CD4-positive, alpha-beta T cell (primary cell): ENCODE data around the gene CDK18. TPM values are rescaled to one million over a fixed set of nuclear protein-coding genes. Genes with fewer than 3 reads are reported as not detected.
A peak's percentile ranks its signal among the peaks of the same experiment; 100 is the strongest.

Source experiments
- ATAC-seq: fragments of 200-7000 bp; cut with Tn5 transposase; one replicate; pipeline ENCODE4 v1.10.0; 2022; ENCODE audit warnings: mild to moderate bottlenecking; ENCODE audit not compliant: poor library complexity
- CTCF ChIA-PET: fragments of 350-600 bp; sonication (Branson Sonifier 250); formaldehyde crosslinking; loops from one replicate; lab custom pipeline; 2021; ENCODE audit warnings: antibody characterized with exemption, inconsistent platforms; lab: Charles Lee
- POLR2A ChIA-PET: fragments of 350-600 bp; sonication (Branson Sonifier 250); formaldehyde crosslinking; loops from one replicate; lab custom pipeline; 2021; ENCODE audit warnings: antibody characterized with exemption, inconsistent platforms; lab: Charles Lee
- DNase-seq, 14 experiments: peaks; one replicate each; pipeline ENCODE4 v3.0.0-alpha.2; 2013 to 2020; ENCODE audit warnings: mixed read lengths in 2 of 14
- H3K27ac ChIP-seq, 2 donors: one replicate each; pipeline versions ENCODE4 v1.5.1 to v1.7.0; 2013; ENCODE audit warnings: low read length in 2 of 2, low read depth in 1 of 2, mild to moderate bottlenecking in 1 of 2
- H3K27me3 ChIP-seq, 2 experiments: 1 replicate in 1 of 2; 2 replicates in 1 of 2; pipeline versions ENCODE4 v1.6.1 to v1.7.0; 2013; ENCODE audit warnings: low read length in 2 of 2, control low read depth in 1 of 2, mild to moderate bottlenecking in 1 of 2, moderate library complexity in 1 of 2; ENCODE audit not compliant: insufficient read depth in 2 of 2, control insufficient read depth in 1 of 2
- H3K36me3 ChIP-seq: one replicate; pipeline ENCODE4 v1.6.1; 2013; ENCODE audit warnings: low read length, control low read depth; ENCODE audit not compliant: insufficient read depth
- H3K4me1 ChIP-seq: one replicate; pipeline ENCODE4 v1.6.1; 2013; ENCODE audit warnings: low read length, control low read depth; ENCODE audit not compliant: insufficient read depth
- H3K4me3 ChIP-seq: one replicate; pipeline ENCODE4 v1.5.1; 2013; ENCODE audit warnings: mild to moderate bottlenecking, low read length, moderate library complexity
- H3K9me3 ChIP-seq, 2 experiments: 1 replicate in 1 of 2; 2 replicates in 1 of 2; pipeline versions ENCODE4 v1.6.1 to v1.7.0; 2013; ENCODE audit warnings: low read length in 2 of 2, mild to moderate bottlenecking in 2 of 2, control low read depth in 1 of 2, moderate library complexity in 1 of 2; ENCODE audit not compliant: control insufficient read depth in 1 of 2, insufficient read depth in 1 of 2
- H3K27ac Mint-ChIP-seq: one replicate; pipeline ENCODE4 v1.8.0; 2020; ENCODE audit warnings: mixed read lengths
- H3K27me3 Mint-ChIP-seq: one replicate; pipeline ENCODE4 v1.8.0; 2021; ENCODE audit warnings: mixed read lengths
- H3K36me3 Mint-ChIP-seq: one replicate; pipeline ENCODE4 v1.8.0; 2021; ENCODE audit warnings: low read depth, mixed read lengths
- H3K4me1 Mint-ChIP-seq: one replicate; pipeline ENCODE4 v1.8.0; 2021; ENCODE audit warnings: low read depth, mixed read lengths
- H3K4me3 Mint-ChIP-seq: one replicate; pipeline ENCODE4 v1.8.0; 2020; ENCODE audit warnings: mild to moderate bottlenecking, mixed read lengths
- H3K9me3 Mint-ChIP-seq: one replicate; pipeline ENCODE4 v1.8.0; 2020; ENCODE audit warnings: mixed read lengths
- CTCF ChIP-seq: fragments of 200-600 bp; IDR thresholded peaks from one replicate; pipeline ENCODE4 v1.8.0; 2022; ENCODE audit warnings: antibody characterized with exemption, mild to moderate bottlenecking
- intact Hi-C, 2 experiments: fragments of 100-400 bp; cut with DNase I in 1 of 2; cut with micrococcal nuclease in 1 of 2; formaldehyde crosslinking; loops; one replicate each; pipeline versions ENCODE4 v1.15.1 to v1.9.0; 2023 to 2025; cut with DNase I, micrococcal nuclease
- polyA plus RNA-seq, 2 donors: library from polyadenylated mRNA; unstranded; fragments of 120-200 nt; gene quantifications; one replicate each; pipeline ENCODE4 v1.2.1, GENCODE V29; 2013
- total RNA-seq, 174 experiments: library from RNA in 2 of 174; stranded (reverse) in 2 of 174; gene quantifications; one replicate each; pipeline ENCODE4 v1.2.3 and lab custom pipeline; 2021 to 2026

CDK18 gene
- 1 to 10 TPM; 1.6 to 2.7 TPM for total RNA-seq
- 2.0 TPM for polyA plus RNA-seq (2013, experiment 1 of 2)
- polyA plus RNA-seq (2013, experiment 2 of 2) = 1.8 TPM
- total RNA-seq (lab: John Stamatoyannopoulos, UW) = 0 to 2.9 (median 0.82) reads per million in 172 experiments

DNA sequence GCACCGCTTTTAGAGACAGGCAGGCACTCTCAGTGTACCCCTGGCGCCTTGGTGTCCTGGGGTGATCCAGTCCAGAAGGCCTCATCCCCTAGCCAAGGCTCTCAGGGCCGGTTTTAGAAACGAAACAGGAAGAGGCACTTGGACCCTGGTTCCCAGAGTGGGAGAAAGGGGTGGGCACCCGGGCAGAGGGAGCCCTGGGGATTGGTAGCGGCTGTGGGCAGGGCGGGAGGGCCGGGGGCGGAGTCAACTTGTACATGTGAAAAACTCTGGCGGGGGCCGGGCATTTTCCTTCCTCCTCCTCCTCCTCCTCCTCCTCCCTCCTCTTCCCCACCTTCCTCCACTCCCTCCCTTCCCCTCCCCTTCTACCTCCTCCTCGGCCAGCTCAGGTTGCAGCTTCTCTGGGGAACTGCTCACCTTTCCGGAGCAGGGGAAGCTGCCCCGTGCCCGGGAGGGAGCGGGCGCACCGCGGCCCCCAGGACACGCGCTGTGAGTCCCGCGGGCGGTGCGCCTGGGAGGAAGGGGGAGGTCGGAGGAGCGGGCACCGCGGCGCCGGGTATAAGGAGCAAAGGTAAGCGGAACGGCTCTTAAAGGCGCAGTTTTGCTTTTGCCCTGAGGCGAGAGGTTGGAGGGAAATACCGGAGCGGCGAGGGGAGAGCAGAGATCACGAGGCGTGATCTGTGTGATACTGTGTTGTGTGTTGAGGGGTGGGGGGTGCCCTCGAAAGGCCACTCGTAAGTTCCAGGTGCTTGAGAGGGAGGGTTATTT is at the start of gene CDK18:
Gene CDK18 (plus strand): TSS at position 359 of the 765 bp plus-strand sequence. CDS start 18,499 bp downstream, outside the sequence.
- no peak within 1 kb of the TSS for H3K27ac Mint-ChIP-seq
- Histone ChIP-seq H3K27me3 (no peaks in the 10 kb centered on the region), H3K4me3 (peak within 1 kb of the TSS; percentile 68), H3K27ac (no peak within 1 kb of the TSS), H3K4me1 (peaks cover 21% of the 10 kb centered on the region), H3K36me3 (no peaks in the 10 kb centered on the region), H3K9me3 (no peaks in the 10 kb centered on the region)
- H3K4me1 Mint-ChIP-seq = peaks cover 14% of the 10 kb centered on the region
- ChIA-PET POLR2A (interaction anchor here (0.6 kb wide), 1 partner anchor 303 kb away, joined by 3 read pairs; no protein-coding TSS in a partner anchor), CTCF (interaction anchor here (1.1 kb wide), 1 partner anchor 18 kb away, joined by 3 read pairs; no protein-coding TSS in a partner anchor)
- no peak for TF ChIP-seq CTCF
- peak within 1 kb of the TSS; percentile 82 for H3K4me3 Mint-ChIP-seq
- peak; percentile 77 for ATAC-seq
- no peaks in the 10 kb centered on the region for H3K36me3 Mint-ChIP-seq
- intact Hi-C loops = no loop called here
- H3K27me3 Mint-ChIP-seq = no peaks in the 10 kb centered on the region
- H3K9me3 Mint-ChIP-seq = no peaks in the 10 kb centered on the region
- peak in 13 of 14 experiments; percentile 11 to 76 (median 40) for DNase-seq

GRCh38 chr1:205454903-205455335 is 49.5 kb upstream of the CDK18 start:
- no peaks in the 10 kb centered on the region for H3K36me3 Mint-ChIP-seq
- ChIA-PET POLR2A (no interaction called here), CTCF (no interaction called here)
- H3K27me3 Mint-ChIP-seq = peaks cover 86% of the 10 kb centered on the region
- peaks cover 14% of the 10 kb centered on the region for H3K4me1 Mint-ChIP-seq
- no peak overlapping the region for H3K4me3 Mint-ChIP-seq
- H3K4me1 ChIP-seq = peaks cover 24% of the 10 kb centered on the region
- H3K9me3 ChIP-seq = peaks cover 0 to 19% of the 10 kb centered on the region in 2 experiments
- no peak for ATAC-seq
- H3K27ac Mint-ChIP-seq = no peak overlapping the region
- no peaks in the 10 kb centered on the region for H3K36me3 ChIP-seq
- intact Hi-C loops = no loop called here
- TF ChIP-seq CTCF = no peak
- no peaks in the 10 kb centered on the region for H3K9me3 Mint-ChIP-seq
- H3K27ac ChIP-seq = no peak overlapping the region
- H3K4me3 ChIP-seq = no peak overlapping the region
- DNase-seq = no peak
- peaks cover 62 to 88% of the 10 kb centered on the region in 2 experiments for H3K27me3 ChIP-seq

- intact Hi-C loops = no loop called here
- POLR2A ChIA-PET = no interaction called here
- Histone ChIP-seq H3K27ac (no peak within 1 kb of the TSS), H3K4me3 (peak within 1 kb of the TSS; percentile 40), H3K36me3 (no peaks in the 10 kb centered on the region), H3K9me3 (peaks cover 0 to 19% of the 10 kb centered on the region in 2 experiments), H3K27me3 (peaks cover 60 to 85% of the 10 kb centered on the region in 2 experiments), H3K4me1 (peaks cover 24% of the 10 kb centered on the region)
- CTCF ChIA-PET = no interaction called here
- Mint-ChIP-seq H3K4me3 (peak within 1 kb of the TSS; percentile 79), H3K4me1 (peaks cover 14% of the 10 kb centered on the region), H3K9me3 (no peaks in the 10 kb centered on the region), H3K27ac (no peak within 1 kb of the TSS), H3K27me3 (peaks cover 87% of the 10 kb centered on the region), H3K36me3 (no peaks in the 10 kb centered on the region)
- ATAC-seq (no peak), DNase-seq (no peak)
- TF ChIP-seq CTCF = no peak
Observed at GRCh38 chr1:205455581-205456382, 48.7 kb upstream of the CDK18 start, which contains the start of gene BLACAT1. BLACAT1 (minus strand) TSS chr1:205456045.
